NCI-H1930 (cell line): ENCODE data around the gene STAP2.

ENCODE experiments used
- DNase-seq, 2 experiments: peaks; one replicate each; lab custom pipeline; 2025; lab: John Stamatoyannopoulos, UW

The STAP2 gene, protein sequence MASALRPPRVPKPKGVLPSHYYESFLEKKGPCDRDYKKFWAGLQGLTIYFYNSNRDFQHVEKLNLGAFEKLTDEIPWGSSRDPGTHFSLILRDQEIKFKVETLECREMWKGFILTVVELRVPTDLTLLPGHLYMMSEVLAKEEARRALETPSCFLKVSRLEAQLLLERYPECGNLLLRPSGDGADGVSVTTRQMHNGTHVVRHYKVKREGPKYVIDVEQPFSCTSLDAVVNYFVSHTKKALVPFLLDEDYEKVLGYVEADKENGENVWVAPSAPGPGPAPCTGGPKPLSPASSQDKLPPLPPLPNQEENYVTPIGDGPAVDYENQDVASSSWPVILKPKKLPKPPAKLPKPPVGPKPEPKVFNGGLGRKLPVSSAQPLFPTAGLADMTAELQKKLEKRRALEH

DNA sequence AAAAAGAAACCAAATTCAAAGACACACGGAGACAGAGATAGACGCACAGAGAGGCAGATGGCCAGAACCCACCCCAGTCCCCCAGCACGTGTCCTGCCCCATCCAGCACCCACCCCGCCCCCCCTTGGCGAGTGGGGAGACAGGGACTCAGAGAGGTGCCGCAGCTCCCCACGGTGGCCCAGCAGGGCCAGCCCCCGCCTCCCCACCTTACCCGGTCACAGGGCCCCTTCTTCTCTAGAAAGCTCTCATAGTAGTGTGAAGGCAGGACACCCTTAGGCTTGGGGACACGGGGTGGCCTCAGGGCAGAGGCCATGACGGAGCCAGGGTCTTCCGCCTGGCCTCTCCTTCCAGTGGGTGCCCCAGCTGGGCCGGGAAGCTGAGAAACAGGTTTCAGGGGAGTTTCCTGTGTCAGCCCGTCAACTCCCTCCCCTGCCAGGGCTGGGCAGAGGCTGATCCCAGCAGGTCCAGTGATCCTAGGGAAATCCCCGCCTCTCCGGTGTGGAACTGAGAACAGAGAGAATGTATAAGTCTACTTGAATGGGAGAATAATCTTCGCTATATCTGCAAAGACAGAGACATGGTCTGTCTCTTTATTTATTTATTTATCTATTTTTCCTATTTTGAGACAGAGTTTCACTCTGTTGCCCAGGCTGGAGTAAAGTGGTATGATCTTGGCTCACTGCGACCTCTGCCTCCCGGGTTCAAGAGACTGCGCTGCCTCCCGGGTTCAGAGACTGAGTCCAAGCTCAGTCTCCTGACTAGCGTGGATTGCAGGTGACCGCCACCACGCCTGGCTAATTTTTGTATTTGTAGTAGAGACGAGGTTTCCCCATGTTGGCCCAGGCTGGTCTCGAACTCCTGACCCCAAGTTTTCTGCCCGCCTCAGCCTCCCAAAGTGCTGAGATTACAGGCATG is at the start of gene STAP2:
TSS of gene STAP2 (minus strand) at position 387 of the 915 bp plus-strand sequence. CDS start at position 313, 74 bp downstream.
- no peak for DNase-seq

DNA sequence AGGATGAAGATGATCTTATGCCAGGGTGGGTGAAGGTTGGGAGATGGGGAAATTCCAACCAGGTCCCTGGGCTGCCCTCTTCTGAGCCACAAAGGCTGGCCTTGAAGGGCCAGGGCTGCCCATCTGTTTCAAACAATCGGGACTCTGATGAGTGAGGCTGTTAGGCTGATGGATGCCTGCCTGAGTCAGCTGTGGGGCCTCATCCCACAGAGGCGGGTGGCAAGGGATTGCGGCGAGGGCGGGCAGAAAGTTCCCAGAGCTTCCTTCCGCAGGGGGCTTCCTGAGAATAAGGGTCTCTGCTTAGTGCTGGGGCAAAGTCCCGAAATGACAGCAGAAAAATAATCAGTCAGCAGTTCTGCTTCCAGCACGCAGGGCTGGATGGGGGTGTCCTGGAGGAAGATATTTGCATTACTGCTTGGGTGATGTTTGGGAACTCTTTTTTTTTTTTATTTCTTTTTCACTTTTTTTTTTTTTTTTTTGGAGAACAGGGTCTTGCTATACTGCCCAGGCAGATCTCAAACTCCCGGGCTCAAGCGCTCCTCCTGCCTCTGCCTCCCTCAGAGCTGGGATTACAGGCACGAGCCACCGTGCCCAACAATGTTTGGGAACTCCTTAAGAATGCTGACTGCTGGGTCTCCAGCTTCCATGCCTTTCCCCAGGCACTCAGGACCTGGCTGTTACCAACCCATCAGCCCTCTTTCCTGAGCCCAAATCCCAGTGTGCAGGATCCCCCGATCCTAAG is 47.6 kb upstream of the STAP2 start:
- no peak for DNase-seq

DNA sequence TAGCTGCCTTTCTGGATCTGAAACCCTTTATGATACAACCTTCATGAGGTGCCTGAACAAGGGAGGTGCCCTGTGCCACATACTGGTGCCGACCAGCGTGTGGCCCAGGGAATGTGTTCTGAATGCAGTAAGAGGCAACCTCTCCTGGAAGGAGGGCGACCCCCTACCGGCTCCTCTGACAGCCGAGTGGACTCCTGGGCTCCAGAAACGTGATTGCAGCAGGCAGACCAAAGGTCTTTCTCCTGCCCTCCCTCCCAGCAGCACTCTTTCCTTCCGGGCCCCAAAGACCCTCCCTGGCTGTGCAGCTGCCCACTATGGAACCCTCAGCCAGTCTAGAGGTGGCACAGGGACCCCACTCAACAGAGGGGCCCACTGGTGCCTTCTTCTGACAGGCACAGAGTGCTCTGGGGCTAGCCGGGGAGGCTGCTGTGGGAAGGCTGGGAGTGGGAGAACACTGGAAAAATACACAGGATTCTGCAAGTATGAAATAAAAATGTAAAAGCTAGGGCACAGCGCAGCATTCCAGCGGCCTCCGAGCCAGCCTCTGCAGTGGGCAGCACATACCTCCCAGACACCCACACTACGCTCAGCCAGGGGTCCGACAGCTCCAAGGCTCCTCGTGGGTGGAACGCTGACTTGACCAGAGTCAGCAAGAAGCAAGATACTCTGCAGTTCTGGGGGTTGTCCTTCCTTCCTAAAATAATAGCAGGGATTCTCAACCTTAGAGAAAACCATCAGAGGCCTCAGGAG is 46.8 kb upstream of the STAP2 start:
- no peak for DNase-seq

DNA sequence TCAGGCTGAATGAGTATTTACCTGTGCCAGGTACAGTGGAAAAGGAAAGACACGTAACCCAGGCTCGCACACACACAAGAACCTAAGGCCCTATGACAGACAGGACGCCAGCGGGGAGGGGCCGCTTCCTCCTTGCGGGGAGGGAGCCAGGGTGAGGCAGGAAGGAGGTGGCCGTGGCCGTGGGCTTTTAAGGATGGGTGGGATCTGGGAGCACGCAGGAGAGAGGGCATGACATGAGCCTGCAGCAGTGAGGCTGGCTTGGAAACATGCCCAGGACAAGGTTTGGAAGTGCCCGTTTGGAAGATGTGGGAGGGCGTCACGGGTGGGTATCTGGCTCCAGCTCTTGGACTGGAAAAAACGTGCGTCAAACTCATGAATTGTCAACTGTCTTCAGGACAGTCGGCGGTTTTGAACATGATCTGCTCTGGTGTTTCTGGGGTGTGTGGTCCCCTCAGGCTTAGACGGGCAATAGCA is 41.7 kb upstream of the STAP2 start:
- DNase-seq: no peak

DNA sequence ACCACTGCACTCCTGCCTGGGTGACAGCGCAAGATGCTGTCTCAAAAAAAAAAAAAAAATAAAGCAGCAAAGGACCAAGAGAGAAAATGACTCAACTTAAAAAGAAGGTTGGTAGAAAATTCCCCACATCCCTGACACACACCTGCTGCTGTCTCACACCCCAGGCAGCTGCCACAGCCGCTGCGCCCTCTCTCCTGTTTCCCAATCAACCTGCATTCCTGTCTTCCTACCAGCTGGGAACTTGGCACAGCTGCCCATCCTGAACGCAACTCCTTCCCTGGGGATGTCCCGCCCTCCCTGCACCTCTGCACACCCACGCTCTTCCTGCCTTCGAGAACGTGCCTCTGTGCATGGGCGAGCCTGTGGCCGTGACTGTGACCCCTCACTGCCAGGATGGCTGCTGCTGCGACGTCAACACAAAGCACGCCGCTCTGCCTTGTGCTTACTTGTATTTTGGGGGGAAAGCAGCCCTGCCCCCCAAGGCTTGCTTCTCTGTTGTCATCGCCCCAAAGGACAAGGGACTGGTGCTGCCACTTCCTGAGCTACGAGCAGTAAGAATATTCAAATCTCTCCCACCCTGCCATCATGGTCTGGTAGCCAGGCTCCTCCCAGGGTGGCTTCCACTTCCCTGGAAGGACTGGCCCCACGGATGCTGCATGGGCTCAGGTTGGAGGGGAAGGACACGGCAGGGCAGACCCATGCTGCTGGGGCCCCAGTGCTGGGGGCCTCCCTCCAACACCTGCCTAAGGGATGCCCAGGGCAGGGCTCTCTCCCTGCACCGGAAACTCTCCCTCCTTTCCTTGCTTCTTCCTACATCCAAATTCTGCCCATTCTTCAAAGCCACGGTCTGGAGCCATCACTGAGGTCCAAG is 41.0 kb upstream of the STAP2 start:
- no peak for DNase-seq

DNA sequence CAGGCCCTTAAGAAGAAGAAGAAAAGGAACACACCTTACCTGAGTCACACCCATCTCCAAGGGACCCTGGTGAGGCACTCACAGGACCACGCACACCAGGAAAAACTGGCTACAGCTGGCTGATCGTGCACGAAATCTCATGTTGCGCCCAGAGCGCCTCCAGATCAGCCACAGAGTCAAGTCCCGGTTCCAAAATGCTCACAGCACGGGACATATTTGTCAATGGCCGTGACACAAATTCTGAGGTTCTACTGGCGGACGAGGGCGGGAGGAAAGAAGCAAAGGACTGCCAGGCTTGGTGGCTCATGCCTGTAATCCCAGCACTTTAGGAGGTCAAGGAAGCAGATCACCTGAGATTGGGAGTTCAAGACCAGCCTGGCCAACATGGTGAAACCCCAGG is 40.3 kb upstream of the STAP2 start:
- no peak for DNase-seq

DNA sequence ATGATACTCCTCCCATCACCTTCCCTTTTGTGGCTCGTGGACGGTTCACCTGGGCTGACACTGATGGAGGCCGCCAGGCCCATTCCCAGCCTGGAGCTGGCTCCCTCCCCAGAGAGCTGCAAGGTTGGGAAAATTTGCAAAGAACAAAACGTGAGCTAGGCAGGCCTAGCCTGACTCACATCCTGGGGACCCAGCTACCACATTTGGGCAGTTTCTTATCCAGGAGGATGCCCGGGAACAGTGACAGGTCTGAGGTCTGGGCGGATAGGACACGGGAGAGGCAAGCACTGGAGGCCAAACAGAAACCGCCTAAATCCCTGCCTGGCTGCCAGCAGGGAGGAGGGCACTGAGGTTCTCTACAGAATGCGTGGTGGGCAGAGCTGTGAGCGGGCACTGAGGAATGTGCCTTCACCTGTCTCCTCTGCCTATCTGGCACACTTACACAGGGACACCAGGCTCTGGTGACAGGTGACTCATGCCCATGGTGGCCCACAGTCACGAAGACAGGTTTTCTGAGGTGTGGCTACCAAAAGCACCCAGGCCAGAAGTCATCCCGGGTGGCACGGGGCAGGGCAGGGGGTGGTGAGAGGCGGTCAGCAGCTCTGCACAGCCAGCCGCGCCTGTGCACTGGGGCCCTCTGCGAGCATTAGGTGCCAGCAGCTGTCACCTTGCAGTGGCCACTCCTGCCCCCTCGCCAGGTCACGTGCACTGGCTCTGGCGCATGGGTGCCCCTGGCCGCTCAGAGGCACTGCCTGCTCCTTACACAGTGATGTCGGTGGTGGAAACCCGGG is 38.6 kb upstream of the STAP2 start:
- no peak for DNase-seq

DNA sequence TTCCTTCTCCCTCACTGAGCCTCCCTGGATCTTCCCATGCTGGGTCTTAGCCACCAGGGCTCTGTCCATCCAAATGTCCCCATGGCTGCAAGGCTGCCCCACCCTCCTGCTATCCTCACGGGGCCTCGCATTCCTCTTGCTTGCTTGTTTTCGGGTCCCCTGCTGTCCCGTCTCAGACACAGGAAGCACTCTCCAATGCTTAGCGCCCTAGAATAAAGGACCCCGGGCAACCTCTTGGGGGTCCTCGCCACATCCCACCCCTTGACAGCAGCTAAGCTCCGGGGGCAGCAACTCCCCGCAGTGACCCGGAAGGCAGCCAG is 38.0 kb upstream of the STAP2 start:
- DNase-seq: no peak

DNA sequence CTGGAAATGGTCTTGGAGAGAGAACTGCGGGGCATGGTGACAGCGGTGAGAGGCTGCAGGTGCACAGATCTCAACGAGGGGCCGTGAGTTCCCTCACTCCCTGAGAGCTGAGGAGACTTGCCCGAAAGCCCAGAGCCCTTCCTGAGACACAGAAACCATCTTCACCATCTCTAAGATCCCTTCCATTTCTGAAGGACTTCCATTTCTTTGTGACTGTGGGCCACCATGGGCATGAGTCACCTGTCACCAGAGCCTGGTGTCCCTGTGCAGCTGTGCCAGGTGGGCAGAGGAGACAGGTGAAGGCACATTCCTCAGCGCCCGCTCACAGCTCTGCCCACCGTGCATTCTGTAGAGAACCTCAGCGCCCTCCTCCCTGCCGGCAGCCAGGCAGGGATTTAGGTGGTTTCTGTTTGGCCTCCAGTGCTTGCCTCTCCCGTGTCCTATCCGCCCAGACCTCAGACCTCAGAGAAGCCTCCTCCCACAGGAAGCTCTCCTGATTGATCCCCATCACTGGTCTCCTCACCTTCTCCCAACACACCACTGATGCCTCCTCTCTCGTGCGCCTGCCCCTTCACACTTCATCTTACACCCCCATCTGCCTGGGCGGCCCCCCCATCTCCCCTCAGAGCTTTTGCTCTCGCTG is 37.5 kb upstream of the STAP2 start:
- no peak for DNase-seq

DNA sequence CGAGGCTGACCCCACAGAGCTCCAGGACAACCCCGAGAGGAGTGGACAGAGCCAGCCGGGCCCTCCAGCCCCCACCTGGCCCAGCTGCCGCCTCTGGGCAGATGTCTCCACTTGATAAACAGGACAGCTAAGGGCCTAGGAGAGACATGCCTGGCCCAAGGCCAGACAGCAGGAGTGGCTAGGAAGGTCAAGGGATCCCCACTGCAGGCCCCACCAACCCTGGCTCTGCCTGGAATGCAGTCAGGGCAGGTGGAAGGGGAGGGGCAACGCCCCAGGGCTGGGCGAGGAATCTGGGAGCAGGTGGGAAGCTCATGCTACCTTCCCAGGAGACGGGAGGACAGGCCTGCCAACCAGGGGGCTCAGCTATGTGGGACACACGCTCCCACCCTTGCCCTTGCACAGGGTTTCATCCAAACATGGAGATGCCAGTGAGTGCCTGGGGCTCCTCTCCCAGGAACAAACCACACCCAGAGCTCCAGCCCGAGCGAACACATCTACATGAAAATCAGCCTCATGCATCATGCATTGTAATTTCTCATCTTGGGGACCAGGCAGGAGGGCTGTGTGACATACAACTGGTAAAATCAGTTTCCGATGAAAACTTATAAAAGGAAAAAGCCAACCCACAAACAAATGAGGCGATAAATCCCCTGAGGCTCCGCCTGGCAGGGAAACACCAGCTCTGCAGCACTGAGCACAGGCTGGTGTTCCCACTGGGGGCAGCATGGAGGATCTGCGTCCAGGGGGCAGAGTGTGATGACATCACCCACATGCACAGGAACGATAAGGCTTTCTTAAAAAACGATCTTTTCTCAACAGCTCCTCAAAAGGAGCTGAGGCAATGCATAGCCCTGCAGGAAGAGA is 36.8 kb upstream of the STAP2 start:
- no peak for DNase-seq

DNA sequence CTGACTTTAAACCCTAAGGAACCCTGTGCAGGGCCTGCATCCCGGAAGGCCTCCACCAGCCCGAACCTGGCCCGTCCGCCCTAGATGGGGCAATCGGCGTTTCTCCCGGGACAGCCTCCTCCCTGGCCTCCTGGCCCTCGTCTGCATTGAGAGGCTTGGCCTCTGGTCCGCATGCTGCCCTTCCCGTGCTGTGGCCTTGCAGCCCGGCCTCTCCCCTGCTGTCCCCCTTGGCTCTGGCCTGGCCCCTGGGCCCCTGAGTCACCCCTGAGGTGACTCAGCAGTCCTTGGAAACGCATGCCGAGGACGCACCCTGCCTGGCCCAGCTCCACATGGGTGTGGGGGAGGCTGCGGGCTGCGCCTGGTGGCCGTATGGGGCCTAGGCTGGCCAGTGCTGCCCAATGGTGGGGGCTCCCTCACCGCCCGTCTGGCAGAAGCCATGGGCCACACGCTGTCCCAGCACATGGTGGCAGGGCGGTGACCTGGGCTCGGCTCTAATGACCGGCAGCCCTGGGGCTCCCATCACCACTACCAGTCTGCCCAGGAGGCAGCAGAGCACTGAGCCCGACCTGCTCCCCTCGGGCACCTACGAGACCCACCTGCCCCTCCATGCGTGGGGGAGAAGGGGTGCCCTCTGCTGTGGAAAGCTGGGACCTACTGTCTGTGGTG is 36.0 kb upstream of the STAP2 start:
- DNase-seq: no peak

DNA sequence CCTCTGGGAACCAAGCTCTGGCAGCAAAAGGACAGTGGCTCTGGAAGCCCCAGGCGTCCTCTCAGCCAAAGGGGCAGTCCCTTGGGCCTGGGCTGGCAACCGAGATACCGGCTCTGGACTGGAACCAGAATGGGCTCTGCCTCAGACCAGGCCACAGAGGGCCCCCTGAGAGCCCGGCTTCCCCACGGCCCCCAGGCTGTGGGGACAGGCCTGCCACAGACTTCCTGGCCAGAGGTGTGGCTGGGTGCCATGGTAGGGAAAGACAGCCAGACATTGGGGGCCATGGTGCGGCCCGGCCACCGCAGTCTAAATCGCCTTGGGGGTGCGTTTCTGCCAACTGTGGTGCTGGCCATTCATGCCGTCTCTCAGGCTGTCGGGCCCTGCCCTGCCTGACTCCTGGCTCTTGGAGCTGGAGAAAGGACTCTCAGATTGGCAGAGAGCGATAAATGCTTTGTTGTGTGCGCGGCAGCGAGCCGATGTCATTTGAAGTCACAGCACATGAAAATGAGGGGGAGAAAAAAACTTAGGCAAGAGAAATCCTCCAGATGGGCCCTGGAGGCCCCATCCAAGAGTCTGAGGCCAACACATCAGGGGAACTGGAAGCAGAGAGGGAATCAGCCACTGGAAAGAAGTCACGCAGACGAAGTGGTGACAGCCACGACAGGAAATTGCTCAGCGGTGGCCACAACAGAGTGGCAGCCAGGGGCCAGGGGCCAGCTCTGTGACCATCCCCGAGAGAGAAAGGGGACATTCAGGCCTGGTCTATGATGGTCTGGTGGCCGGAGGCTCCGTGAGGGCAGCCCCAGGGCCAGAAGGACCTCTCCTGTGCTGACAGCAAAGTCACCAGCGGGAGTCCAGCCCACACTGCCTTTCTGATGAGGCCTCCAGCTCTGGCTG is 35.2 kb upstream of the STAP2 start:
- no peak for DNase-seq

DNA sequence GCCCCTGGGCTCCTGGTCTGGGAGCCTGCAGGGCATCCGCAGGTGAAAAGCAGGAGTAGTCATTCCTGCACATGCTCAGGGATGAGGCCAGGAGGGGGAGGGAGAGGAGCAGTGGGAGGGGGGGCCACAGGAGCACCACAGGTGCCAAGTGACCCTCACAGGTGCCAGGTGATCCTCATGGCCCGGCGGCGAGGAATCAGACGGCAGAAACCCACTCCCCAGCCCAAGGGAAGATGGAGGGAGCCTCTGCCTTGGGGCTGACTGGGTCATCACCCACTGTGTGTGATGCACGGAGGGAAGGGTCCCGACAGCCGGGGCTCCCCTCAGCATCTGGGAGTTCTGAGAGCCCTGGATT is 34.4 kb upstream of the STAP2 start:
- DNase-seq: no peak

DNA sequence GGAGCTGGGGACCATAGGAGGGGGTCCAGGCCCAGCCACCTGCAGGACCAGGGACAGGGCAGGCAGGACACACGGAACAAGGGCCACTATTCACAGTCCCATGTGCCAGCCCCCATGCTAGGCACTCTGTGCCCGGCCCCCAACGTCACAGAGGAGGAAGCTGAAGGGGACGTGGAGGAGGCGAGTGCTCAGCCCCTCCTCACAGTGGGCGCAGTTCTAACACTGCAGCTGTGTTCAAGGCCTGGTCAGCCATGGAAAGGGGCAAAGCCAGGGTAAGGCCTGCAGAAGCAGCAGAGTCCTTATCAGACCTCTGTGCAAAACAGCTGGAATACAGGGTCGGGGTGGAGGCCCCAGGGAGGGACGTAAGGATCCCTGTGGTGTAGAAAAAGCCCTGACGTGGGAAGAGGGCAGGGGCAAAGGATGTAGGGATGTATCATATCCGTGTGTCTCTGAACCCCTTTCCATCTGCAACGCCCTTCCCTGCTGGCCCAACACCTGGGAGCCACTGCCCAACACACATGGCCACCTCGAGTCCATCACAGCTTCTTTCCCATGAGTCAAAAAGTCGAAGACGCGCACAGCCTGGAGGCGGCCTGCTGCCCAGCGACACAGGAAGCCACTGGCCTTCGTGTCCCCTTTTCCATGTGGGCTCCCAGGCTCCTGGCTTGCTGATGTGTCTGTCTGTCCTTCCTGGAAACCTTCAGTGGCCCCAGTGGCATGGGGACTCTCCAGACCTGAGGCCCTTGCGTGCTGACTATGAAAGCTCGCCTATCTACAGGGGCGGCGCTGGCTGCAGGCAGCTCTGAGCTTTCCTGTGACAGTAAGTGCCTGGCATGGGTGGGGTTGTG is 33.8 kb upstream of the STAP2 start:
- DNase-seq: no peak

DNA sequence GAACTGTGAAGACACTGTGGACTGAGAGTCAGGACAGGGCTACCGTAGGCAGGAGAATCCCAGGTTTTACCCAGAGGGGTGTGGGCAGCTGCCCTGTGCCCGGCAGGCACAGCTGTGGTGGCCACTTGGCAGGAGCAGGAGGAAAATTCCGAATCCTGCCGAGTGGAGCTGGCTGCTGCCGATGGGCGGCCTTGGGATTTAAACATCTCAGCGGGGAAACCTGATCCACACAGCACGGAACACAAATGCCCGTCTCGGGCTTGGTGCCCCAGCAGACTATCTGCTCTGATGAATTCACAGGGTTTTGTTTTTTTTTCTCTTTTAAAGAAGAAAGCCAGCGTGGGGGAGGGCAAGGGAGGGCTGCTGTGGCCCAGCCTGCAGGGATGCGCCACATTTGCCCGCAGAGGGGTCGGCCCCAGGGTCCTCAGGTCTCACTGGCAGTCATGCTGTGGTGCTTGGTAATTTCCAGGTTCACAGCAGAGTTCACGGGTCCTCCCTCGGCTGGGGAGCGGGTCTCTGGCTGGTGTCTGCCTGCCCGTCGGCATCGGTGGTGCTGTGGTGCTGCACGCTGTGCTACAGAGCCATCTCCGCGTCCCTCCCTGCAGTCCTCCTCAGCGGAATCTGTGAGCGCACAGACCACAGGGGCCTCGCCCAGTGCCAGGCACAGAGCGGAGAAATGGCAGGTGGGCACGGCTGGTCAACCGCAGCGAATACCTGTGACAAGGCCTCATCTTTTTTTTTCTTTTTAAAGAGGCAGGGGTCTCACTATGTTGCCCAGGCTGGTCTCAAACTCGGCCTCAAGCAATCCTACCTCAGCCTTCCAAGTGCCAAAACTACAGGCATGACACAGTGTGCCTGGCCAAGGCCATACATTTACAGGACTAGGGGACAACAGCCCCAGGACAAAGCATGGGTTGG is 32.9 kb upstream of the STAP2 start:
- no peak for DNase-seq
